Urothelium cell line (cell line): ENCODE results near the gene SPNS2.

Source experiments
- DNase-seq: peaks from one replicate; pipeline ENCODE4 v3.0.0; 2011; ENCODE audit warnings: low spot score, mixed read lengths
- FAIRE-seq: peaks from 2 replicates; lab custom pipeline; 2011; peaks lifted over from hg19 to GRCh38; lab: Jason Lieb, UNC

Gene SPNS2

GRCh38 chr17:4584917-4585637 is 86.4 kb downstream of the SPNS2 start:
- DNase-seq (no peak), FAIRE-seq (no peak)

GRCh38 chr17:4585638-4585994 is 86.9 kb downstream of the SPNS2 start:
- no peak for FAIRE-seq
- no peak for DNase-seq

GRCh38 chr17:4586043-4586442 is 87.4 kb downstream of the SPNS2 start:
- FAIRE-seq (no peak), DNase-seq (no peak)

GRCh38 chr17:4587195-4587594 is 88.5 kb downstream of the SPNS2 start:
- FAIRE-seq: no peak

GRCh38 chr17:4587803-4588202 is 89.1 kb downstream of the SPNS2 start:
- FAIRE-seq: no peak
- DNase-seq: no peak

More at GRCh38 chr17:4587195-4587594, 88.5 kb downstream of the SPNS2 start:
- no peak for DNase-seq

GRCh38 chr17:4588391-4588790 is 89.7 kb downstream of the SPNS2 start:
- DNase-seq (no peak), FAIRE-seq (no peak)
